Amniotic stem cell (primary cell): ENCODE measurements around the gene PCDHGB5.
"Not testable (repeated sequence)": the region's sequence is repeated elsewhere in the genome, so short reads cannot be mapped to it uniquely, and the experiment has no call there.

ENCODE experiments used
- DNase-seq: peaks from one replicate; lab custom pipeline; 2025; lab: John Stamatoyannopoulos, UW

The PCDHGB5 gene

GRCh38 chr5:141397756-141398551 is at the start of gene PCDHGB5:
Gene PCDHGB5 (plus strand): TSS chr5:141397947. CDS start chr5:141398128, 181 bp downstream.
- DNase-seq, result not testable (repeated sequence)

GRCh38 chr5:141349917-141350619 is 47.7 kb upstream of the PCDHGB5 start, which contains the start of gene PCDHGB1:
Gene PCDHGB1 (plus strand): TSS chr5:141350099. CDS start chr5:141350261, 162 bp downstream.
- peak; percentile 13 for DNase-seq

- no peak for DNase-seq
Measured at GRCh38 chr5:141351591-141351990, 46.2 kb upstream of the PCDHGB5 start.

GRCh38 chr5:141354900-141355469 is 42.8 kb upstream of the PCDHGB5 start, which contains the start of gene PCDHGA4:
Gene PCDHGA4 (plus strand): TSS chr5:141355021. CDS start chr5:141355108, 87 bp downstream.
- DNase-seq, result no peak

- DNase-seq, result no peak
Measured at GRCh38 chr5:141355641-141356040, 42.1 kb upstream of the PCDHGB5 start.

GRCh38 chr5:141356133-141356532 is 41.6 kb upstream of the PCDHGB5 start:
- no peak for DNase-seq

GRCh38 chr5:141356950-141357349 is 40.8 kb upstream of the PCDHGB5 start:
- no peak for DNase-seq

- no peak for DNase-seq
Measured at GRCh38 chr5:141359790-141360426, 37.8 kb upstream of the PCDHGB5 start, which contains the start of gene PCDHGB2. Gene PCDHGB2 (plus strand): TSS chr5:141359994. CDS start chr5:141360136, 142 bp downstream.

GRCh38 chr5:141360685-141361084 is 37.1 kb upstream of the PCDHGB5 start:
- DNase-seq, result no peak

GRCh38 chr5:141362719-141363118 is 35.0 kb upstream of the PCDHGB5 start:
- no peak for DNase-seq

GRCh38 chr5:141363952-141364660 is 33.6 kb upstream of the PCDHGB5 start, which contains the start of gene PCDHGA5:
Gene PCDHGA5 (plus strand): TSS chr5:141364162. CDS start chr5:141364331, 169 bp downstream.
- no peak for DNase-seq

- DNase-seq, result no peak
Measured at GRCh38 chr5:141366016-141366896, 31.5 kb upstream of the PCDHGB5 start.

- no peak for DNase-seq
Measured at GRCh38 chr5:141369994-141370848, 27.5 kb upstream of the PCDHGB5 start, which contains the start of gene PCDHGB3. Gene PCDHGB3 (plus strand): TSS chr5:141370242. CDS start chr5:141370395, 153 bp downstream.

- no peak for DNase-seq
Measured at GRCh38 chr5:141371572-141372475, 25.9 kb upstream of the PCDHGB5 start.

- no peak for DNase-seq
Measured at GRCh38 chr5:141373673-141374317, 24.0 kb upstream of the PCDHGB5 start, which contains the start of gene PCDHGA6. Gene PCDHGA6 (plus strand): TSS chr5:141373891. CDS start chr5:141374084, 193 bp downstream.

GRCh38 chr5:141374627-141375026 is 23.1 kb upstream of the PCDHGB5 start:
- no peak for DNase-seq

- DNase-seq, result not testable (repeated sequence)
Measured at GRCh38 chr5:141375444-141376155, 22.1 kb upstream of the PCDHGB5 start.
